HG02798 (cell line): ENCODE measurements around the gene MPZL1.
"Not testable (repeated sequence)": the region's sequence is repeated elsewhere in the genome, so short reads cannot be mapped to it uniquely, and the experiment has no call there.

Experiments
- ATAC-seq: cut with Tn5 transposase; IDR thresholded peaks from one replicate; pipeline ENCODE4 v1.9.1; 2021; ENCODE audit warnings: mild to moderate bottlenecking; ENCODE audit not compliant: unreplicated experiment, poor library complexity

The MPZL1 gene

GRCh38 chr1:167800251-167800650 lies 78.5 kb downstream of the MPZL1 start:
- ATAC-seq: no peak

DNA sequence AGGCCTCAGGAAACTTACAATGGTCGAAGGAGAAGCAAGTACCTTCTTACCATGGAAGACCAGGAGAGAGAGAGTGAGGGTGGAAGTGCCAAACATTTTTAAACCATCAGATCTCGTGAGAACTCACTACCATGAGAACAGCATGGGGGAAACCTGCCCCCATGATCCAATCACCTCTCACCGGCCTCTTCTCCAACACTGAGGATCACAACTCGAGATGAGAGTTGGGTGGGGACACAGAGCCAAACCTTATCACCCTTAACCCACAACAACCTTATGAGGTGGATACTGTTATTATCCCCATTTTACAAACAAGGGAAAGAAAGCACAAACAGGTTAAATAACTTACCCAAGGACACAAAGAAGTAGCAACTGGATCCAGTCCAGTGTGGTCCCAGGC lies 80.5 kb downstream of the MPZL1 start:
- no peak for ATAC-seq

DNA sequence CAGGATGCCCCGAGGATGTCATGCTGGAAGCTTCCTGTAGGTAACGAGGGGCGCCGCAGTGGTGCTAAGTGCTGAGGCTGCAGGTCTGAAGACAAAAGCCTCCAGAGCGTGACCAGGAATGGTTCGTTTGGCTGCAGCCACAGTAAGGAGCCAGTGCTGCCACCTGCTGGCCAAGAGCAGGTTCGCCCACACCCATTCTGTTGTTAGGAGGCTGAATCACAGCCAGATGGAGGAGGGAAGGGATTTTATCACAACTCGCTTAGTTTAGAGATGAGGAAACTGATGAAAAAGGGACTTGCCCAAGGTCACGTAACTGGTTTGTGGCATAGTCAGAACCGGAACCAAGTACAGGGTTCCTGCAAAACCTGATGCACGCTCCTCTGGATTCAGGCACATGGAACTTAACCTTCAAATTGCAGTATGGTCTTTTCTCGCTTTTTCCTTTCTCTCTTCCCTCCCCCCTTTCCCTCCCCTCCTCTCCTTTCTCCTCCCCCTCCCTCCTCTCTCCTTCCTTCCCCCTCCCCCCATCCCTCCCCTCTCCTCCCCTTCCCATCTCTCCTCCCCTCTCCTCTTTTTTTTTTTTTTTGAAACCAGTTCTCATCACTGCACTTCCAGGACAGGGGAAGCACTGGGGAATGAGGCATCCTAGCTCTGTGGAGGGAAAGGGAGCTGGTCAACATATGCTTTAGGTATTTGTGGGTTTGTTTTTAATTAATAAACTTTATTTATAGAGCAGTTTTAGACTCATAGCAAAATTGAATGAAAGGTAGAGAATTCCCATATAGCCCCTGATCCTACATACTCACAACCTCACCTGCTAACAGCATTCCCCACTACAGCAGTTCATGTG lies 81.8 kb downstream of the MPZL1 start:
- peak; percentile 96 for ATAC-seq

- no peak for ATAC-seq
Observed at GRCh38 chr1:167805041-167805556, 83.3 kb downstream of the MPZL1 start.

GRCh38 chr1:167806235-167806634 lies 84.5 kb downstream of the MPZL1 start:
- not testable (repeated sequence) for ATAC-seq

DNA sequence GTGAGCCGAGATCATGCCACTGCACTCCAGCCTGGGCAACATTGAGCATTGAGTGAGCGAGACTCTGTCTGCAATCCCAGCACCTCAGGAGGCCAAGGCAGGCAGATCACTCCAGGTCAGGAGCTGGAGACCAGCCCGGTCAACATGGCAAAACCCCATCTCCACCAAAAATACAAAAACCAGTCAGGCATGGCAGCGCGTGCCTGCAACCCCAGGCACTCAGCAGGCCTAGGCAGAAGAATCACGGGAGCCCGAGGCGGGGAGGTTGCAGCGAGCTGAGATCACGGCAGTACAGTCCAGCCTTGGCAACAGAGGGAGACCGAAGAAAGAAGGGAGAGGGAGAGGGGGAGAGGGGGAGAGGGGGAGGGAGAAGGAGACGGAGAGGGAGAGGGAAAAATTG lies 84.9 kb downstream of the MPZL1 start:
- not testable (repeated sequence) for ATAC-seq

GRCh38 chr1:167808104-167808503 lies 86.3 kb downstream of the MPZL1 start:
- ATAC-seq: no peak

DNA sequence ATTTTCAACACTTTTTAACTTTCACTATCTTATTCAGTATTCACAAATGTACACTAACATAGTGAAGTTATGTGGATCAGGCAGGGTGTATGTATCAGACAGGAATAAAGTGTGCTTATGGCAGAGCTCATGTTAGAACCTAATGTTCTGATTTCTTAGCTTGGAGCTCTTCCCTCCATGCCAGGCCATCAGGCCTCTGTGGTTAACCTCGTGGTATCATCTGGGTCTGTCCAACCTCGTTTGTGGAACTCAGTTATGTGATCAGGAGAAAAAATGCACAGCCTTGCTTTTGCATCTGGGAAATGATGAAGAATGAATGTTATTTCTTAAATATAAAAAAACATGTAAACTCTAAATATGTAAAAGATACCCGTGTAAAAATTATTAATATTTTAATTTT lies 86.9 kb downstream of the MPZL1 start:
- no peak for ATAC-seq

DNA sequence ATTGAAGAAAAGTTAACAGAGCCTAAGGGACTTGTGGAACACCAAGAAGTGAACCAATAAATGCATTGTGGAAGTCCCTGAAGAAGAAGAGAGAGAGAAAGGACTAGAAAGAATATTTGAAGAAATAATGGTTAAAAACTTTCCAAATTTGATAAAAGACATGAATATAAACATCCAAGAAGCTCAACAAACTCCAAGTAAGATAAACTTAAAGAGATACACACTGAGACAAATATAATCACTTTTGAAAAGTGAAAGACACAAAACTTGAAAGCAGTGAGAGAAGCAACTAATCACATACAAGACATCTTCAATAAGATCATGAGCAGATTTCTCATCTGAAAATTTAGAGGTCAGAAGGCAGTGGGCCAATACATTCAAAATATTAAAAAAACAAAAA lies 91.2 kb downstream of the MPZL1 start:
- no peak for ATAC-seq

- no peak for ATAC-seq
Observed at GRCh38 chr1:167815650-167816049, 93.9 kb downstream of the MPZL1 start.

DNA sequence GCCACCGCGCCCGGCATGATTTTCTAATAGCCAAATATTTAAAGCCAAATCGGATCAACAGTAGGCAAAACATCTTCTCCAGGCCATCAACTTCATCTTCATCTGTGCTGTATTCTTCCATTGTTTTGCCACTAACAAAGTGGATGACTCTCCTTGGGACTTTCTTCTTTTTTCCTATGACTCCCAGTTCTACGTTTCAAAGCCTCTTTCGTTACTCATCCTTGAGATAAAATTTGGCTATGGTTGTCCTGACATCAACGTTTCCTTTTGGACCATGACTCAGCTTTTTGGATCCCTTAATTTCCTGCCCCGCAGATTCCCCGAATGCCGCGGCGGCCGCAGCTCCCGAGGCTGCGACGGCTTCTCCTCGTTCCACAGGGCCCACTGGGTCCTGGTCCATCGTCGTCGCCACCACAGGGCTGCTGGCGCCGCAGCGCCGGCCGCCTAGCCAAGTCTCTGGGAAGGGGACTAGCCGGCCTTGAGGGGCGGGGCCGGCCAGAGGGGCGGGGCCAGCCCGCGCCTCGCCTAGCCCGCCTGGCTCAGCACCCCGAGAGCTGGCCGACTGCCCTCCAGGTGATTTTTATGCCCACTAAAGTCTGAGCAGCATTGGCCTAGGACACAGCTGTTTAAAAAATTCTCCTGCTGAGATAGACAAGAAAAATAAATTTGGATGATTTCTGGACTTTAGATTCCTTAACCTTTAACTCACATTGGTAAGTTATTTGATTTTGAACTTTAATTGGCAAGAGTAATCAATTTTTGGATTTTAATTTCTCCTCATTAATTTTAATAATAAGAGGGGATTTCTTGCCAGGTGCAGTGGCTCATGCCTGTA lies 98.3 kb downstream of the MPZL1 start:
- ATAC-seq: peak; percentile 83

- no peak for ATAC-seq
Observed at GRCh38 chr1:167820684-167821355, 99.0 kb downstream of the MPZL1 start.

GRCh38 chr1:167821356-167821685 lies 99.5 kb downstream of the MPZL1 start:
- ATAC-seq: no peak

DNA sequence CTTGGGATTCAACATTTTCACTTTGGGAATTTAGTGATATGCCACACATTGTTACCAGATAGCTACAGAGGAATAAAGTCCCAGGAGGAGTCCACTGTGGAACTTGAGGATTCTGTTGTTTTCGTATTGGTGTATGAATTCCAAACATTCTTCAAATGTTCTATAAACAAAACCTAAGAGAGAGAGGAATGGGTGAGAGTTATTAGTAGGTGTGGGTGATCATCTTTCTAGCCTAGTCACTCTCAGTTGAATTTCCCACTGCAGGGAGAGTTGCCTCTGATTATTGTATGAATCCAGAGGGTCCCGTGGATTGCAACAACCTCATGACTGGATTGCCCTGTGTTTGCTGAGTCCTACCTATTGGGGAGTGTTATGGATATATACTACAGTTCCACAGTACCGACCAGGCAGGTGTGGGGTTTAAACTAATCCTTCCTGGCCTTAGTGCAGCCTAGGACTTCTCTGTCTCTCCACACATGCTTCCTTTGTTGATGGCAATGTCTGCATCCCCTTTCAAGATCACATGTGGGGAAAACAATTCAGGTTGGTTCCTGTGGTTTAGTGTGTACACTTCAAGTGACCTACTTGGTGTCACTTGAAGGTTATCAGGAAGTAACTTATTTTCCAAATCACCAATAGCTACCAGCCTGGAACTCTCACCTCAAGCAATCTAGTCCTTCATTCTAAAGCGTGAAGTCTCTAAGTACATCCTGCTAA lies 100.3 kb downstream of the MPZL1 start:
- ATAC-seq: no peak

DNA sequence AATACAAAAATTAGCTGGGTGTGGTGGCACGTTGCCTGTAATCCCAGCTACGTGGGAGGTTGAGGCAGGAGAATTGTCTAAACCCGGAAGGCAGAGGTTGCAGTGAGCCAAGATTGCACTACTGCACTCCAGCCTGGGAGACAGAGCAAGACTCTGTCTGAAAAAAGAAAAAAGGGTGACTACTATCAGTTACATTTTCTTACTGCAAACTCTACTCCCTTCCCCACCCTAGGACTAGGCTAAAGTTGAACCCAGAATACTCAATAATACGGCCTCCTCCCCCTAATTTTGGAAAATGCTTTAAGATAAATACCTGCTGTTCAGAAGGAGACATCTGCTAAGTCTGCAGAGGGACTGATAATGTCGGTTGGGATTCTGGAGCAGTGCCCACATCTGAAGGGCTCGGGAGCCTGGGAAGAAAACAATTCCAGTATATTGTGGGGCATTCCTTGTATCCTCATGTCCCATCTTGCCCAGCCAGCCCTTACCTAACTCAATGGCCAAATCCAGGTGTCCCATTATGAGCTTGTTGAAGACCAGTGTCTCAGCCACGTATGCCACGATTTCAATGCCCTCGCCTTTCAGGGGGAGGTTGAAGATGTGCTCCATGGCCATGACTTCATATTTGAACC lies 102.5 kb downstream of the MPZL1 start:
- ATAC-seq: no peak

GRCh38 chr1:167825419-167826079 lies 103.8 kb downstream of the MPZL1 start:
- ATAC-seq: no peak

DNA sequence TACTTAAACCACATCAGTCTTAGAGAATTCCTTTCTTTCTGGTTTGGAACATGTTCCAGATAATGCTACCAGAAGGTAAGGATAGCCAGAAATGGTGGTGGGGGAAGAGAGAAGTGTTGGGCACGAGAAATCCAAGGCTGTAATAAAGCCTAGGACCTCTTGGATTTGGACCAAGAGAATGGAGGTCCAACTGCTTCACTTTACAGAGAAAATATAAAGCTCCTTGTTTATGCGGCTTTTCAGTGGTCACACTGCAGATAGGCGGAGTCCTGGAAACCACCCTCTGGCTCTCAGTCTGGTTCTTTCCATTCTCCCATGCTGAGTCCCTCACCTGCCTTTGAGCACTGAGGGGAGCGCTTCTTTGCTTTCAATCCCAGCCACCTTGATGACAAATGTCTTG lies 104.3 kb downstream of the MPZL1 start:
- ATAC-seq: no peak

DNA sequence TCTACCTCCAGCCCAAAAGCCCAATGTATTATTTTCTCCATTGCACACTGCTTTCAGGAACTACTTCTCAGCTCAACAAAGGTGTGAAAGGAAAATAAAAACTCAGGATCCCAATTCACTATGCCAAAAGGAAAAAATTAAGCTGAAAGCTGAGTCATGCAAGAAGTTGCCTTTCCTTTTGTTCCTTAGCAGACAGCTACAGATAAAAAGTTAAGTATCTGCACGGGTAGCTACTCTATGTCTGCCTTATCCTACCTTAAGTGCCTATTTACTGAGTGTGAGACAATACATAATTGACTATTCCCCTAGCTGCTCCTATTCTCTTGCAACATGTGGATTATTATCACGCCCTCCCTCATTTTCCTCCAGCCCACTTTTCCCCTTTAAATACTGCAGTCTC lies 108.1 kb downstream of the MPZL1 start:
- no peak for ATAC-seq

DNA sequence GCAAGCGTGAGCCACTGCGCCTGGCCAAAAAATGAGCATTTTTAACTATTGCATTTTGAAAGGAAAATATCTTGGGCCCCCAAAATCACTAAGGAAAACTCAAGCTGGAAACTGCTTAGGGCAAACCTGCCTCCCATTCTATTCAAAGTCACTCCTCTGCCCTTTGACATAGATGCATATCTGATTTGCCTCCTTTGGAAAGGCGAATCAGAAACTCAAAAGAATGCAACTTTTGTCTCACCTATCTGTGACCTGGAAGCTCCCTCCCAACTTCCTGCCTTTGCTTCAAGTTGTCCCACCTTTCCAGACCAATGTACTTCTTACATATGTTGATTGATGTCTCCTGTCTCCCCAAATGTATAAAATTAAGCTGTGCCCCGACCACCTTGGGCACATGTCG lies 108.9 kb downstream of the MPZL1 start:
- not testable (repeated sequence) for ATAC-seq
